Ishikawa (cell line): ENCODE measurements around the gene ELOVL3.
A peak's percentile ranks its signal among the peaks of the same experiment; 100 is the strongest.

Source experiments
- CEBPB ChIP-seq: IDR thresholded peaks from 2 replicates; pipeline ENCODE4 v1.6.1; 2012
- CREB1 ChIP-seq: IDR thresholded peaks from 2 replicates; pipeline ENCODE4 v1.6.1; 2012; ENCODE audit warnings: low read depth
- EGR1 ChIP-seq: IDR thresholded peaks from 2 replicates; pipeline ENCODE4 v1.6.1; 2012
- EP300 ChIP-seq: IDR thresholded peaks from 2 replicates; pipeline ENCODE4 v1.6.1; 2012; ENCODE audit warnings: borderline replicate concordance
- FOXM1 ChIP-seq: IDR thresholded peaks from 2 replicates; pipeline ENCODE4 v1.6.1; 2012; ENCODE audit warnings: low read depth, borderline replicate concordance
- NFIC ChIP-seq: IDR thresholded peaks from 2 replicates; pipeline ENCODE4 v1.6.1; 2012
- RAD21 ChIP-seq: IDR thresholded peaks from 2 replicates; pipeline ENCODE4 v1.6.1; 2012; ENCODE audit warnings: low read depth
- TAF1 ChIP-seq: IDR thresholded peaks from 2 replicates; pipeline ENCODE4 v1.6.1; 2012; ENCODE audit warnings: low read depth, mild to moderate bottlenecking
- TCF12 ChIP-seq: IDR thresholded peaks from 2 replicates; pipeline ENCODE4 v1.6.1; 2012; ENCODE audit warnings: low read depth
- TEAD4 ChIP-seq: IDR thresholded peaks from 2 replicates; pipeline ENCODE4 v1.6.1; 2012
- YY1 ChIP-seq: IDR thresholded peaks from 2 replicates; pipeline ENCODE4 v1.6.1; 2012; ENCODE audit warnings: low read depth
- ZBTB7A ChIP-seq: IDR thresholded peaks from 2 replicates; pipeline ENCODE4 v1.6.1; 2012; ENCODE audit warnings: low read depth
- TF ChIP-seq, protein P1 (sequence below): IDR thresholded peaks from 2 replicates; pipeline ENCODE4 v1.6.1; 2012
- TF ChIP-seq, protein P2 (sequence below): IDR thresholded peaks from 2 replicates; pipeline ENCODE4 v1.6.1; 2012; ENCODE audit warnings: low read depth, mild to moderate bottlenecking
- TF ChIP-seq, protein P3 (sequence below): IDR thresholded peaks from 2 replicates; pipeline ENCODE4 v1.6.1; 2012

ELOVL3 gene

DNA sequence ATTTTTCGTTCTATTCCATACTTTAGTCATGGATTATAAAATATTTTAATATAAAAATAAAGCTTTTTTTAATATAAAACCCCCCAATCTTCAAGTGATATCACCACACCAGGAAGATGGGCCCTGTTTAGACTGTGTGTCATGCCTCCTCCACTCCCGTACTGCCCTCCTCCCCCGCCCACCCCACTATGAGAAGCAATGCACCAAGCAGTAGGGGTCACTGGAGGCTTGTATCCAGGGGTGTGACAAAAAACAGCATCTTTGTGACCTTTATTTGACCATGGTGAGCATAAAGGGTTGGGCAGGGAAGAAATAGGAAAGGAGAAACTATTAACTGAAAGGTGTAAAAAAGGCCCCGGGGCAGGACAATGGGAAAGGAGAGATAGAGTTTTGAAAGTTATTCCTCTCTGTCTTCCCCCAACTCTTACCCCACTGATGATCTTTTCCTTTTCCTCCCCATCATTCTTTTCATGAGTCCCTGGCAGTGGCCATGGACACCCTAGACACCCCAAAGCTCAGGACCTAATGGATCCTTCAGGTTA lies 11.7 kb downstream of the ELOVL3 start:
- TF ChIP-seq FOXM1 (no peak), EP300 (no peak), TCF12 (no peak), RAD21 (no peak)
- TF ChIP-seq, protein P1, sequence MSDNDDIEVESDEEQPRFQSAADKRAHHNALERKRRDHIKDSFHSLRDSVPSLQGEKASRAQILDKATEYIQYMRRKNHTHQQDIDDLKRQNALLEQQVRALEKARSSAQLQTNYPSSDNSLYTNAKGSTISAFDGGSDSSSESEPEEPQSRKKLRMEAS = no peak

DNA sequence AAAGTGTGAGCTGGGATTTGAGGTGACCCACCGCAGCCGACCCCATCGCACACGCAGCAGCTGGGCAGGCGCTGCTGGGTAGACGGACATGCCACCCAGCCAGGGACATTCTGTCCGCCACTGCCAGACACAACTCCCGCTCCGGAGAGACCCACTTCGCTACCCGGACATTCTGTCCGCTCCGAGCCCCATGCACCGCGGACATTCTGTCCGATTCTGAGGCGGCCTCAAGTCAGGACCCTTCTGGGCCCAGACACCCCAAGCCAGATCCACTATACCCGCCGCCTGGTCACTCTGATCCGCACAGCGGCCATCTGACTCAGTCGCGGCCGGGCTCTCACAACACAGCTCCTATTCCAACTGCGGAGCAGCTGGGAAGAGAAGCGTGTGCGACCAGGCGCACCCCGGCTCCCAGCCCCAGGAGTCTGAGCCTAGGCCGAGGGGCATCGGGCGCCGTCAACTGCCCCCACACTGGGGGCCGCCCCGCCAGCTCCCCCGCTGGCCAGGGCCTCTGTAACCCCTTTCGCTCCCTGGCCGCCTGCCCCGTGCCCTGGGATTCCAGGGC lies 14.4 kb downstream of the ELOVL3 start:
- TF ChIP-seq, protein P1 = no peak
- TF ChIP-seq TEAD4 = no peak
- TF ChIP-seq YY1 = no peak
- no peak for TF ChIP-seq EP300
- no peak for TF ChIP-seq RAD21
- TF ChIP-seq CEBPB = no peak
- TF ChIP-seq FOXM1 = no peak
- TF ChIP-seq EGR1 = no peak
- no peak for TF ChIP-seq NFIC
- no peak for TF ChIP-seq TCF12
- TF ChIP-seq, protein P2, sequence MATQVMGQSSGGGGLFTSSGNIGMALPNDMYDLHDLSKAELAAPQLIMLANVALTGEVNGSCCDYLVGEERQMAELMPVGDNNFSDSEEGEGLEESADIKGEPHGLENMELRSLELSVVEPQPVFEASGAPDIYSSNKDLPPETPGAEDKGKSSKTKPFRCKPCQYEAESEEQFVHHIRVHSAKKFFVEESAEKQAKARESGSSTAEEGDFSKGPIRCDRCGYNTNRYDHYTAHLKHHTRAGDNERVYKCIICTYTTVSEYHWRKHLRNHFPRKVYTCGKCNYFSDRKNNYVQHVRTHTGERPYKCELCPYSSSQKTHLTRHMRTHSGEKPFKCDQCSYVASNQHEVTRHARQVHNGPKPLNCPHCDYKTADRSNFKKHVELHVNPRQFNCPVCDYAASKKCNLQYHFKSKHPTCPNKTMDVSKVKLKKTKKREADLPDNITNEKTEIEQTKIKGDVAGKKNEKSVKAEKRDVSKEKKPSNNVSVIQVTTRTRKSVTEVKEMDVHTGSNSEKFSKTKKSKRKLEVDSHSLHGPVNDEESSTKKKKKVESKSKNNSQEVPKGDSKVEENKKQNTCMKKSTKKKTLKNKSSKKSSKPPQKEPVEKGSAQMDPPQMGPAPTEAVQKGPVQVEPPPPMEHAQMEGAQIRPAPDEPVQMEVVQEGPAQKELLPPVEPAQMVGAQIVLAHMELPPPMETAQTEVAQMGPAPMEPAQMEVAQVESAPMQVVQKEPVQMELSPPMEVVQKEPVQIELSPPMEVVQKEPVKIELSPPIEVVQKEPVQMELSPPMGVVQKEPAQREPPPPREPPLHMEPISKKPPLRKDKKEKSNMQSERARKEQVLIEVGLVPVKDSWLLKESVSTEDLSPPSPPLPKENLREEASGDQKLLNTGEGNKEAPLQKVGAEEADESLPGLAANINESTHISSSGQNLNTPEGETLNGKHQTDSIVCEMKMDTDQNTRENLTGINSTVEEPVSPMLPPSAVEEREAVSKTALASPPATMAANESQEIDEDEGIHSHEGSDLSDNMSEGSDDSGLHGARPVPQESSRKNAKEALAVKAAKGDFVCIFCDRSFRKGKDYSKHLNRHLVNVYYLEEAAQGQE = no peak
- TF ChIP-seq CREB1 = no peak
- TF ChIP-seq, protein P3, sequence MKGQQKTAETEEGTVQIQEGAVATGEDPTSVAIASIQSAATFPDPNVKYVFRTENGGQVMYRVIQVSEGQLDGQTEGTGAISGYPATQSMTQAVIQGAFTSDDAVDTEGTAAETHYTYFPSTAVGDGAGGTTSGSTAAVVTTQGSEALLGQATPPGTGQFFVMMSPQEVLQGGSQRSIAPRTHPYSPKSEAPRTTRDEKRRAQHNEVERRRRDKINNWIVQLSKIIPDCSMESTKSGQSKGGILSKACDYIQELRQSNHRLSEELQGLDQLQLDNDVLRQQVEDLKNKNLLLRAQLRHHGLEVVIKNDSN = no peak
- TF ChIP-seq TAF1 = no peak
- TF ChIP-seq ZBTB7A = no peak

DNA sequence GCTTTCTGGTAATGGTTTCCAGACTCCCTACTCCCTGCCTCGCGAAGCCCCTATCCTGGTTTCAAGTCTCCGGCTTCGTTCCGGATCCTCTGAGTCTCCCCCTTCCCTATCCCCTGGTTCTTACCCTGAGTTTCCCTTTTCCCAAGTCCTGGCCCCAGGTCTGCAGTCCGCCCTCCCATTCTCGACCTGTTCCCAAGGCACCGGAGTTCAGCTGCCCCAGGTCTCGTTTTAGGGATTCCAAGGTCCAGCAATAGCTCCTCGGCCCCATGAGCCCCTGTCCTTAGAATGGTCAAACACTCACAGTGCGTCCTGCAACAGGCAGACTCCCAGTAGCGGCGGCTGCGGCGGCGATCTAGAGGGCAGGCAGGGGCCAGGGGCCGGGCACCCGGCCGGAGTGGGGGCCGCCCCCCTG lies 14.9 kb downstream of the ELOVL3 start:
- TF ChIP-seq FOXM1 (no peak), YY1 (0 out of 2 replicates have a peak, but pooled peaks have one; percentile 5)

DNA sequence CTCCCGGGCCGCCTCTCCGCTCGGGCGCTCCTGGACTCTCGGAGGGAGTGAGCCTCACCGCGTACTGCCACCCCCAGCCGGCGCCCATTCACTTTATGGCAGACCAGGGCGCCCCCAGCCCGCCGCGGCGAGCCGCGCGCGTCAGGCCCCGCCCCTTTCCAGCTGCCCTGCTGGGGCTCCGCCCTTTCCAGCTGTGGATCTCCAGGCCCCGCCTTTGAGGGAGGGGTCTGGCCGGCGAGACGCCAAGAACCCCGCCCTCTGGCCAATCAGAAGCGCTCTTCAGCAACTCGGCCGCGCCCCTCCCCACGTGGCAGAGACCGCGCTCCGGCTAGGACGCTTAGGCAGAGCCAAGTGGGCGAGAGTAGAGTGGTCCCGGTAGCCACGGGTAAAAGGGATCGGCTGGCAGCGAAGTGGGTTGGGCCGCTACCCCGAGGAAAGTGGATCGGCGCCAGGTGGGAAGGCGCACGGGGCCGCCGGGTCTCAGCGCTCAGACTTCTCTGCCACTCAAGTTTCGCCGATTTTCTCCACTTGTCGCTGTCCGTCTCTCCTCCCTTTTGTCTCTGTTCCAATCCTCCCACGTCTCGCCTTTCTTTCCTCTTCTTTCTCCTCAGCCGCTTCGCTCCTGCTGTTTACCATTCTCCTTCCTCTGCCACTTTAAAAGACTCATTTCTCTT lies 15.5 kb downstream of the ELOVL3 start, which contains the start of gene PITX3:
TSS of gene PITX3 (minus strand) at position 69 of the 674 bp plus-strand sequence. CDS start 9,432 bp downstream, outside the sequence.
- TF ChIP-seq TAF1 (peak; percentile 59; the same call in 1 of the 2 replicates), CREB1 (peak; percentile 28; the same call in 1 of the 2 replicates), FOXM1 (no peak), RAD21 (no peak), TEAD4 (no peak), YY1 (no peak), EGR1 (peak; percentile 74), EP300 (no peak), ZBTB7A (peak; percentile 98), TCF12 (peak; percentile 23; the same call in 1 of the 2 replicates), CEBPB (no peak), NFIC (peak; percentile 71)
- TF ChIP-seq, protein P3 = peak; percentile 90
- TF ChIP-seq, protein P2 = peak; percentile 59
- TF ChIP-seq, protein P1 = peak; percentile 98

DNA sequence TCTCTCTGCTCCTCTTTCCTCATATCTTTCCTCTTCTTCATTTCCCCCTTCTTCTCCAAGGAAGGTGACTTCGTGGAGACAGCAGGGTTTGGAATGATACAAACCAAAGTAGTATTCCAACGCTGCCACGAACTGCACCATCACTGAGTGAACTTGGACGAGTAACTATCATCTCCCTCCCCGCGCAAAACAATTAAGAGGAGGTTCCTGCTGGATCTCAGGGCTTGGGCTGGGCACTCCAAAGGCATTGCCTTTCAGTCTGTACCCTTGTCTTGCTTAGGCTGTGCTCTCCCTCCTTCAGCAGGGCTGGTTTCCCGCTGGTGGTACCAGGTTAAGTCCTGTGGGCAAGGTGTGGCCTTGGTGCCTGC lies 16.0 kb downstream of the ELOVL3 start:
- TF ChIP-seq, protein P2 = no peak
- TF ChIP-seq TAF1 = no peak
- TF ChIP-seq RAD21 = no peak
- TF ChIP-seq EGR1 = no peak
- no peak for TF ChIP-seq TCF12
- TF ChIP-seq ZBTB7A = no peak
- no peak for TF ChIP-seq CREB1
- no peak for TF ChIP-seq CEBPB
- TF ChIP-seq NFIC = no peak
- TF ChIP-seq, protein P3 = no peak
- TF ChIP-seq EP300 = no peak
- TF ChIP-seq FOXM1 = no peak
- no peak for TF ChIP-seq YY1
- TF ChIP-seq, protein P1 = no peak
